Hepatocyte (in vitro differentiated cells): ENCODE measurements around the gene FRY. TPM values are rescaled to one million over a fixed set of nuclear protein-coding genes. Genes with fewer than 3 reads are reported as not detected.

Source experiments
- DNase-seq: peaks from one replicate; pipeline ENCODE4 v3.0.0-alpha.2; 2016; ENCODE audit warnings: low spot score
- H2AFZ ChIP-seq: fragments of 200-600 bp; sonication (generic); 2 replicates; pipeline ENCODE4 v1.6.0; 2016; ENCODE audit warnings: antibody characterized with exemption, mild to moderate bottlenecking
- H3K27ac ChIP-seq: fragments of 200-600 bp; sonication (generic); 2 replicates; pipeline ENCODE4 v1.5.1; 2016; ENCODE audit warnings: mild to moderate bottlenecking
- H3K27me3 ChIP-seq: fragments of 200-600 bp; sonication (generic); 2 replicates; pipeline ENCODE4 v1.6.1; 2016
- H3K36me3 ChIP-seq: fragments of 200-600 bp; sonication (generic); replicated peaks from 2 replicates; pipeline ENCODE4 v1.5.1; 2016; ENCODE audit warnings: low read depth; ENCODE audit not compliant: insufficient read depth
- H3K4me1 ChIP-seq: fragments of 200-600 bp; sonication (generic); 2 replicates; pipeline ENCODE4 v1.5.1; 2016; ENCODE audit warnings: mild to moderate bottlenecking, moderate library complexity; ENCODE audit not compliant: insufficient read depth
- H3K4me2 ChIP-seq: fragments of 200-600 bp; sonication (generic); 2 replicates; pipeline ENCODE4 v1.6.0; 2016
- H3K4me3 ChIP-seq: fragments of 200-600 bp; sonication (generic); 2 replicates; pipeline ENCODE4 v1.5.1; 2016; ENCODE audit warnings: mild to moderate bottlenecking
- H3K79me2 ChIP-seq: fragments of 200-600 bp; sonication (generic); 2 replicates; pipeline ENCODE4 v1.6.0; 2017; ENCODE audit warnings: mild to moderate bottlenecking
- H3K9me2 ChIP-seq: fragments of 200-600 bp; sonication (generic); replicated peaks from 2 replicates; pipeline ENCODE4 v1.6.0; 2017; ENCODE audit warnings: mild to moderate bottlenecking; ENCODE audit not compliant: insufficient read depth
- H3K9me3 ChIP-seq: fragments of 200-600 bp; sonication (generic); 2 replicates; pipeline ENCODE4 v1.5.1; 2016; ENCODE audit warnings: low read depth, mild to moderate bottlenecking
- H4K20me1 ChIP-seq: fragments of 200-600 bp; sonication (generic); 2 replicates; pipeline ENCODE4 v1.6.0; 2016; ENCODE audit warnings: mild to moderate bottlenecking; ENCODE audit not compliant: insufficient read depth, poor library complexity, severe bottlenecking
- CTCF ChIP-seq: fragments of 200-600 bp; sonication (generic); IDR thresholded peaks from 2 replicates; pipeline ENCODE4 v1.5.1; 2016; ENCODE audit warnings: antibody characterized with exemption, mild to moderate bottlenecking; ENCODE audit not compliant: poor library complexity
- EZH2 ChIP-seq: fragments of 200-600 bp; sonication (generic); IDR thresholded peaks from 2 replicates; pipeline ENCODE4 v1.6.1; 2016; ENCODE audit warnings: antibody characterized with exemption, mild to moderate bottlenecking, borderline replicate concordance
- EZH2phosphoT487 ChIP-seq: fragments of 200-600 bp; sonication (generic); IDR thresholded peaks from one replicate; pipeline ENCODE4 v1.6.1; 2018; ENCODE audit warnings: antibody characterized with exemption, mild to moderate bottlenecking, low read depth, moderate library complexity; ENCODE audit not compliant: unreplicated experiment, severe bottlenecking
- whole genome bisulfite sequencing: methylation state at CpG from one replicate; pipeline ENCODE4 v1.1.6; 2016; ENCODE audit warnings: low lambda C conversion rate; ENCODE audit errors: missing lambda C conversion rate; 5-methylcytosine and 5-hydroxymethylcytosine counted together
- polyA plus RNA-seq: library from polyadenylated mRNA; unstranded; fragments of >200 nt; fragmentation: Nextera tagmentation; extraction: Ambion mirVana; gene quantifications from 2 replicates; pipeline ENCODE4 v1.2.1, GENCODE V29; 2016
- total RNA-seq: library from RNA; depleted of rRNA; stranded (reverse); fragments of >200 nt; gene quantifications from 2 replicates; pipeline ENCODE4 v1.2.3, GENCODE V29; 2014

Gene FRY
- total and polyA plus RNA-seq, 2 experiments from 2014 or later: 2.4 to 3.7 TPM

GRCh38 chr13:32254916-32255723 is 223.5 kb downstream of the FRY start:
- Histone ChIP-seq H3K27ac (peak overlapping the region; percentile 29), H3K4me2 (peak overlapping the region; percentile 33), H3K79me2 (no peaks in the 10 kb centered on the region), H3K4me1 (peaks cover 10% of the 10 kb centered on the region), H3K4me3 (no peak overlapping the region), H3K36me3 (no peaks in the 10 kb centered on the region), H3K9me2 (no peaks in the 10 kb centered on the region), H2AFZ (no peak overlapping the region), H3K27me3 (no peaks in the 10 kb centered on the region), H4K20me1 (no peaks in the 10 kb centered on the region), H3K9me3 (no peaks in the 10 kb centered on the region)
- no peak for DNase-seq
- TF ChIP-seq EZH2phosphoT487 (no peak), CTCF (no peak), EZH2 (no peak)
- WGBS: 89% methylated on average over 10 of the region's 10 CpGs

GRCh38 chr13:32255724-32256109 is 224.1 kb downstream of the FRY start:
- Histone ChIP-seq H4K20me1 (no peaks in the 10 kb centered on the region), H3K27me3 (no peaks in the 10 kb centered on the region), H3K27ac (peak overlapping the region; percentile 29), H3K4me1 (peaks cover 14% of the 10 kb centered on the region), H2AFZ (no peak overlapping the region), H3K79me2 (no peaks in the 10 kb centered on the region), H3K4me2 (peak overlapping the region; percentile 33), H3K9me3 (no peaks in the 10 kb centered on the region), H3K9me2 (no peaks in the 10 kb centered on the region), H3K4me3 (no peak overlapping the region), H3K36me3 (no peaks in the 10 kb centered on the region)
- 64% methylated on average over 6 of the region's 6 CpGs for WGBS
- DNase-seq: peak; percentile 26
- no peak for TF ChIP-seq EZH2

- WGBS: 75% methylated on average over 4 of the region's 4 CpGs
- H3K27me3 ChIP-seq: no peaks in the 10 kb centered on the region
- H3K9me2 ChIP-seq: no peaks in the 10 kb centered on the region
- H3K4me3 ChIP-seq: no peak overlapping the region
- H4K20me1 ChIP-seq: no peaks in the 10 kb centered on the region
- H3K4me2 ChIP-seq: no peak overlapping the region
- no peaks in the 10 kb centered on the region for H3K36me3 ChIP-seq
- DNase-seq: no peak
- H3K9me3 ChIP-seq: no peaks in the 10 kb centered on the region
- peaks cover 18% of the 10 kb centered on the region for H3K4me1 ChIP-seq
- no peaks in the 10 kb centered on the region for H3K79me2 ChIP-seq
- no peak overlapping the region for H2AFZ ChIP-seq
- TF ChIP-seq EZH2phosphoT487 (no peak), EZH2 (no peak), CTCF (no peak)
- H3K27ac ChIP-seq: no peak overlapping the region
Observed at GRCh38 chr13:32256243-32256642, 224.7 kb downstream of the FRY start.

GRCh38 chr13:32257649-32258048 is 226.1 kb downstream of the FRY start:
- no peaks in the 10 kb centered on the region for H3K36me3 ChIP-seq
- no peak overlapping the region for H2AFZ ChIP-seq
- H3K4me2 ChIP-seq: no peak overlapping the region
- H3K79me2 ChIP-seq: no peaks in the 10 kb centered on the region
- no peaks in the 10 kb centered on the region for H4K20me1 ChIP-seq
- no peaks in the 10 kb centered on the region for H3K27me3 ChIP-seq
- no peak overlapping the region for H3K27ac ChIP-seq
- no peaks in the 10 kb centered on the region for H3K9me3 ChIP-seq
- no peaks in the 10 kb centered on the region for H3K9me2 ChIP-seq
- H3K4me3 ChIP-seq: no peak overlapping the region
- DNase-seq: no peak
- H3K4me1 ChIP-seq: peaks cover 18% of the 10 kb centered on the region
- TF ChIP-seq EZH2phosphoT487: no peak
- TF ChIP-seq CTCF: no peak
- TF ChIP-seq EZH2: no peak
